PFSK-1 (cell line): Measurements from ENCODE around the gene SARS1.

Experiments used
- FOXP2 ChIP-seq: optimal IDR thresholded peaks from 2 replicates; pipeline ENCODE3; 2011; ENCODE audit warnings: borderline replicate concordance, control low read depth, inconsistent platforms; ENCODE audit not compliant: insufficient read depth; ENCODE audit errors: extremely low read length, extremely low read depth
- POLR2AphosphoS5 ChIP-seq: IDR thresholded peaks from 2 replicates; pipeline ENCODE4 v1.6.1; 2012; ENCODE audit warnings: low read depth, mild to moderate bottlenecking, control low read depth, low read length, moderate library complexity
- SIN3A ChIP-seq: IDR thresholded peaks from 2 replicates; pipeline ENCODE4 v1.6.1; 2012; ENCODE audit warnings: mild to moderate bottlenecking, low read length, moderate library complexity, borderline replicate concordance; ENCODE audit not compliant: insufficient read depth
- TAF1 ChIP-seq: IDR thresholded peaks from 2 replicates; pipeline ENCODE4 v1.6.1; 2012; ENCODE audit warnings: low read length, control low read depth, borderline replicate concordance; ENCODE audit not compliant: insufficient read depth
- TF ChIP-seq, protein P1 (sequence below), 2 experiments: IDR thresholded peaks; 2 replicates each; pipeline versions ENCODE4 v1.6.1 to v1.8.0; 2011 to 2012; ENCODE audit warnings: low read depth in 2 of 2, low read length in 2 of 2, control low read depth in 1 of 2, inconsistent platforms in 1 of 2, mild to moderate bottlenecking in 1 of 2, moderate library complexity in 1 of 2; ENCODE audit not compliant: insufficient read depth in 1 of 2

SARS1 gene

DNA sequence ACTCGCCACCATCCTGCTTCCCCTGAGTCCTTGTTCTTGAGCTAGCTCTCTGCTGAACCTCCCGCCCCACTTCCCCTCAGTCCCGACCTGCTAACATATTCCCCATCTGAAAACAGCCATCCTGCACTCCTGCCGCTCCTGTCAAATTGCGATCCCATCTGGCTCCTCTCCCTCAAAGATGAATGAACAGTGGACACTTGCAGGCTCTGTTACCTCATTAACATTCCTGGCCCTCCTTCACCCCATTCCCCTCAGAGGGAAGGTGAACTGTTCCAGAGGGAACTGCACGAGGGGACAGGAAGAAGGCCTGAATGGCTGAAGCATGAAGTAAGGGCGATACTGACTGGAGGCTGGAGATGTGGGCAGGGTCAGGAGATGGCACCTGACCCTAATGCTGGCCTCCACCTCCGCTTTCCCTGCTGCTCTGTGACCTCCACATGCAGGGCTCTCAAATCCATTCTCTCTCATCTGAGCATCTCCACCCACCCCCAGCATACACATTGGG is 28.2 kb downstream of the SARS1 start:
- no peak for TF ChIP-seq POLR2AphosphoS5
- no peak for TF ChIP-seq TAF1
- TF ChIP-seq, protein P1, sequence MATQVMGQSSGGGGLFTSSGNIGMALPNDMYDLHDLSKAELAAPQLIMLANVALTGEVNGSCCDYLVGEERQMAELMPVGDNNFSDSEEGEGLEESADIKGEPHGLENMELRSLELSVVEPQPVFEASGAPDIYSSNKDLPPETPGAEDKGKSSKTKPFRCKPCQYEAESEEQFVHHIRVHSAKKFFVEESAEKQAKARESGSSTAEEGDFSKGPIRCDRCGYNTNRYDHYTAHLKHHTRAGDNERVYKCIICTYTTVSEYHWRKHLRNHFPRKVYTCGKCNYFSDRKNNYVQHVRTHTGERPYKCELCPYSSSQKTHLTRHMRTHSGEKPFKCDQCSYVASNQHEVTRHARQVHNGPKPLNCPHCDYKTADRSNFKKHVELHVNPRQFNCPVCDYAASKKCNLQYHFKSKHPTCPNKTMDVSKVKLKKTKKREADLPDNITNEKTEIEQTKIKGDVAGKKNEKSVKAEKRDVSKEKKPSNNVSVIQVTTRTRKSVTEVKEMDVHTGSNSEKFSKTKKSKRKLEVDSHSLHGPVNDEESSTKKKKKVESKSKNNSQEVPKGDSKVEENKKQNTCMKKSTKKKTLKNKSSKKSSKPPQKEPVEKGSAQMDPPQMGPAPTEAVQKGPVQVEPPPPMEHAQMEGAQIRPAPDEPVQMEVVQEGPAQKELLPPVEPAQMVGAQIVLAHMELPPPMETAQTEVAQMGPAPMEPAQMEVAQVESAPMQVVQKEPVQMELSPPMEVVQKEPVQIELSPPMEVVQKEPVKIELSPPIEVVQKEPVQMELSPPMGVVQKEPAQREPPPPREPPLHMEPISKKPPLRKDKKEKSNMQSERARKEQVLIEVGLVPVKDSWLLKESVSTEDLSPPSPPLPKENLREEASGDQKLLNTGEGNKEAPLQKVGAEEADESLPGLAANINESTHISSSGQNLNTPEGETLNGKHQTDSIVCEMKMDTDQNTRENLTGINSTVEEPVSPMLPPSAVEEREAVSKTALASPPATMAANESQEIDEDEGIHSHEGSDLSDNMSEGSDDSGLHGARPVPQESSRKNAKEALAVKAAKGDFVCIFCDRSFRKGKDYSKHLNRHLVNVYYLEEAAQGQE (IDR thresholded peaks at IDR 0.05; ENCODE audit: insufficient read depth in 1 of 2, low read depth in 2 of 2, low read length in 2 of 2) = no peak
- no peak for TF ChIP-seq FOXP2
- TF ChIP-seq SIN3A = no peak

DNA sequence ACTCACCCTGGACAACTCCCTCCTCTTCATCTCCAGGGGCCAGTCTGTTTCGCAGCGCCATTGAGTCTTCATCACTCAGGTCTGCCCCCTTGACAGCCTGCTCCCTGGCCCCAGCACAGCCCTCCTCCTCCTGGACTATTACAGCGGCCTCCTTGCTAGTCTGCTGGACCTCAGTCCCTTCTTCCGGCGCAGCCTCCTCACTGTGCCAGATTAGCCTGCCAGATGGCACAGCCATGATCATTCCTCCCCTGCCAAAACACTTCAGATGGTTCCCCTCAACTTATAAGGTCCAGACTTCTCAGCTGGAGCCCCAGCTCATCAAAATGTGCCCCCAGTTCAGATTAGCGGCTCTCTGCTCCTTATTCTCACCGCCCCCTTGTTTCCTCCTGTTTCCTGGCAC is 28.7 kb downstream of the SARS1 start:
- no peak for TF ChIP-seq FOXP2
- TF ChIP-seq TAF1 = no peak
- TF ChIP-seq, protein P1 (IDR thresholded peaks at IDR 0.05; ENCODE audit: insufficient read depth in 1 of 2, low read depth in 2 of 2, low read length in 2 of 2) = no peak
- TF ChIP-seq SIN3A = no peak
- no peak for TF ChIP-seq POLR2AphosphoS5

DNA sequence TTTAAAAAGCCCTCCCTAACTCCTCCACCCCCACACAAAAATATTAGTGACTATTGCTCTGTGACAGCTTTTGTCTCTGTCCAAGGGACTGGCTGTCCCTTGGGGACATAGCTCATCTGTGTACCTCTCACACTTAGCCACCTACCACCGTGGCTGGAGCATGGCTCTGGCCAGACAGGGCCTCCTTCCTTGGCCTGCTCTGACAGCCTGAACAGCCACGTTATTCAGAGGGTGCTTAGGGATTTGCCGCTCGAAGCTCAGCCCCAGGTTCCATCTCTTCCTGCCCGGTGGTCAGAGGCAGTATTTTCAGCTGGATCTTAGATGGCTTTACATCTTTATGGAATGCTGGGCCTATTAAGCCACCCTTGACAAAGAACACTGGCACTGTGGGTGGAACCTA is 29.5 kb downstream of the SARS1 start:
- TF ChIP-seq FOXP2 (no peak), POLR2AphosphoS5 (no peak), SIN3A (no peak), TAF1 (no peak)
- TF ChIP-seq, protein P1 (IDR thresholded peaks at IDR 0.05; ENCODE audit: insufficient read depth in 1 of 2, low read depth in 2 of 2, low read length in 2 of 2) = no peak

DNA sequence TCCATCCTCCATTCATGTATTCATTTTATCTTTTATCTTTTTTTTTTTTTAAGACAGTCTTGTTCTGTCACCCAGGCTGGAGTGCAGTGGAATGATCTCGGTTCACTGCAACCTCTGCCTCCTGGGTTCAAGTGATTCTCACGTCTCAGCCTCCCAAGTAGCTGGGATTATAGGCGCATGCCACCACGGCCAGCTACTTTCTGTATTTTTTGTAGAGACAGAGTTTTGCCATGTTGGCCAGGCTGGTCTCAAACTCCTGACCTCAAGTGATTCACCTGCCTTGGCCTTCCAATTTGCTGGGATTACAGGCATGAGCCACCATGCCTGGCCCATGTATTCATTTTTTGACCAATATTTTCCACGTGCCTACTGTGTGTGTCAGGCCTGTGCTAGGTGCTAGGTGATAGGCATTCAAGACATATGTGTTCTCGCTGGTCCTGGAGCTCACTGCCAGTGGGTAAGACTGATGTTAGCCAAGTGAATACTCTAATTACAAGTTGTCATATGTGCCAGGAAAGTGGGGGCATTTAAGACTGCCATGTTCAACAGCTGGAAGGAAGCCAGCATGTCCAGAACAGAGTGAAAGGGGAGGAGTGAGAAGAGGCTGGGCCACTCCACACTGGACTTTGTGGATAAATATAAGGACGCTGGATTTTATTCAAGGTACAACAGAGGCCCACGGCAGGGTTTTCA is 30.3 kb downstream of the SARS1 start:
- no peak for TF ChIP-seq TAF1
- no peak for TF ChIP-seq FOXP2
- TF ChIP-seq, protein P1 (IDR thresholded peaks at IDR 0.05; ENCODE audit: insufficient read depth in 1 of 2, low read depth in 2 of 2, low read length in 2 of 2) = no peak
- TF ChIP-seq POLR2AphosphoS5 = no peak
- TF ChIP-seq SIN3A = no peak

GRCh38 chr1:109246141-109246551 is 32.4 kb downstream of the SARS1 start:
- TF ChIP-seq SIN3A = no peak
- no peak for TF ChIP-seq TAF1
- TF ChIP-seq, protein P1 (IDR thresholded peaks at IDR 0.05; ENCODE audit: insufficient read depth in 1 of 2, low read depth in 2 of 2, low read length in 2 of 2) = no peak
- no peak for TF ChIP-seq POLR2AphosphoS5
- TF ChIP-seq FOXP2 = no peak
